Tibial artery (tissue), 4 donors: Measurements from ENCODE around the gene DLG3.

Source experiments
- DNase-seq, 2 donors: peaks; one replicate each; pipeline ENCODE4 v3.0.0-alpha.2; 2019
- H3K27ac ChIP-seq, 2 donors: fragments of 200-600 bp; sonication (generic) in 1 of 2; 1 replicate in 1 of 2; 2 replicates in 1 of 2; pipeline ENCODE4 v1.5.1; 2018 to 2019; ENCODE audit warnings: mild to moderate bottlenecking in 1 of 2
- H3K27me3 ChIP-seq, 2 donors: fragments of 200-600 bp; sonication (generic) in 1 of 2; one replicate each; pipeline versions ENCODE4 v1.5.1 to v1.6.0; 2016 to 2019
- H3K36me3 ChIP-seq, 3 donors: fragments of 200-600 bp; sonication (generic) in 2 of 3; one replicate each; pipeline ENCODE4 v1.5.1; 2016 to 2019; ENCODE audit warnings: mild to moderate bottlenecking in 2 of 3
- H3K4me1 ChIP-seq, 4 donors: fragments of 200-600 bp; sonication (generic) in 2 of 4; 1 replicate in 3 of 4; 2 replicates in 1 of 4; pipeline ENCODE4 v1.5.1; 2016 to 2019
- H3K4me3 ChIP-seq, 2 donors: fragments of 200-600 bp; sonication (generic) in 1 of 2; 1 replicate in 1 of 2; 2 replicates in 1 of 2; pipeline ENCODE4 v1.5.1; 2018 to 2019; ENCODE audit warnings: mild to moderate bottlenecking in 2 of 2
- H3K9me3 ChIP-seq, 3 donors: fragments of 200-600 bp; sonication (generic) in 1 of 3; one replicate each; pipeline ENCODE4 v1.5.1; 2016 to 2019
- intact Hi-C: fragments of 100-400 bp; cut with DNase I; formaldehyde crosslinking; loops from one replicate; pipeline ENCODE4 v1.15.0; 2023; ENCODE audit warnings: low total_unique reads
- TF ChIP-seq, protein P1 (sequence below), 2 experiments: fragments of 200-600 bp in 1 of 2; fragments of 450-650 bp in 1 of 2; IDR thresholded peaks; one replicate each; pipeline ENCODE4 v1.5.1; 2017 to 2019; ENCODE audit warnings: antibody characterized with exemption in 2 of 2, mild to moderate bottlenecking in 1 of 2, moderate library complexity in 1 of 2

The DLG3 gene

DNA sequence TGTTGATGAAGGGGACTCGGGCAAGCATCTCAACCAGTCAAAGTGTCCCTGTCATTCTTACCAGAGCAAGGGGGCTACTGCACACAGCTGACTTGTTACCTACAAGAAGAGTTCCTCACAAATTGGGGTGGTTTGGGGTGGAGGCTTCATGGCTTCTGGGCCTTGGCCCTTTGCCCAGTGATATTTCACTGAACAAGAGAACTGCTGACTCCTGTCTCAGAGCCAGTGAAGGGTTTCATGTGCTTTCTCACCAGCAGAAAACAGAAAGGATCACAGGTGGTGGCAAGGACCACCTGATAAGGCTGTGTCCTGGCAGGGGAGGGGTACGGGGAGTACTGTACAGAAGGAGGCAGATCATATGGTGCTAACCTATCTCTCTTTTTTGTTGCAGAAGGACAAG lies 53.5 kb downstream of the DLG3 start:
- no peak for DNase-seq
- no peak overlapping the region for H3K4me3 ChIP-seq
- TF ChIP-seq, protein P1, sequence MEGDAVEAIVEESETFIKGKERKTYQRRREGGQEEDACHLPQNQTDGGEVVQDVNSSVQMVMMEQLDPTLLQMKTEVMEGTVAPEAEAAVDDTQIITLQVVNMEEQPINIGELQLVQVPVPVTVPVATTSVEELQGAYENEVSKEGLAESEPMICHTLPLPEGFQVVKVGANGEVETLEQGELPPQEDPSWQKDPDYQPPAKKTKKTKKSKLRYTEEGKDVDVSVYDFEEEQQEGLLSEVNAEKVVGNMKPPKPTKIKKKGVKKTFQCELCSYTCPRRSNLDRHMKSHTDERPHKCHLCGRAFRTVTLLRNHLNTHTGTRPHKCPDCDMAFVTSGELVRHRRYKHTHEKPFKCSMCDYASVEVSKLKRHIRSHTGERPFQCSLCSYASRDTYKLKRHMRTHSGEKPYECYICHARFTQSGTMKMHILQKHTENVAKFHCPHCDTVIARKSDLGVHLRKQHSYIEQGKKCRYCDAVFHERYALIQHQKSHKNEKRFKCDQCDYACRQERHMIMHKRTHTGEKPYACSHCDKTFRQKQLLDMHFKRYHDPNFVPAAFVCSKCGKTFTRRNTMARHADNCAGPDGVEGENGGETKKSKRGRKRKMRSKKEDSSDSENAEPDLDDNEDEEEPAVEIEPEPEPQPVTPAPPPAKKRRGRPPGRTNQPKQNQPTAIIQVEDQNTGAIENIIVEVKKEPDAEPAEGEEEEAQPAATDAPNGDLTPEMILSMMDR (IDR thresholded peaks at IDR 0.05) = no peak
- peaks cover 0 to 83% (median 37%) of the 10 kb centered on the region in 3 donors for H3K36me3 ChIP-seq
- H3K4me1 ChIP-seq = no peaks in the 10 kb centered on the region
- intact Hi-C loops = no loop called here
- no peak overlapping the region for H3K27ac ChIP-seq
- no peaks in the 10 kb centered on the region for H3K27me3 ChIP-seq
- H3K9me3 ChIP-seq = no peaks in the 10 kb centered on the region

- DNase-seq = no peak
- Histone ChIP-seq H3K27me3 (no peaks in the 10 kb centered on the region), H3K27ac (no peak overlapping the region), H3K4me1 (no peaks in the 10 kb centered on the region), H3K4me3 (no peak overlapping the region), H3K36me3 (peaks cover 0 to 81% (median 28%) of the 10 kb centered on the region in 3 donors), H3K9me3 (no peaks in the 10 kb centered on the region)
- intact Hi-C loops = loop anchor here (5.0 kb wide), 1 partner anchor 54 kb away; no protein-coding TSS in a partner anchor
- TF ChIP-seq, protein P1 (IDR thresholded peaks at IDR 0.05) = no peak
Measured at GRCh38 chrX:70500826-70501225, 56.2 kb downstream of the DLG3 start.

GRCh38 chrX:70504772-70505450 lies 60.3 kb downstream of the DLG3 start:
- H3K27ac ChIP-seq = no peak overlapping the region
- intact Hi-C loops = loop anchor here (5.0 kb wide), 1 partner anchor 58 kb away; no protein-coding TSS in a partner anchor
- DNase-seq = no peak
- H3K36me3 ChIP-seq = peaks cover 0 to 50% (median 16%) of the 10 kb centered on the region in 3 donors
- no peaks in the 10 kb centered on the region for H3K4me1 ChIP-seq
- TF ChIP-seq, protein P1 (IDR thresholded peaks at IDR 0.05) = no peak
- H3K27me3 ChIP-seq = no peaks in the 10 kb centered on the region
- H3K4me3 ChIP-seq = no peak overlapping the region
- no peaks in the 10 kb centered on the region for H3K9me3 ChIP-seq

GRCh38 chrX:70505451-70505841 lies 60.8 kb downstream of the DLG3 start:
- no peak for DNase-seq
- no peak overlapping the region for H3K27ac ChIP-seq
- H3K9me3 ChIP-seq = no peaks in the 10 kb centered on the region
- TF ChIP-seq, protein P1 (IDR thresholded peaks at IDR 0.05) = no peak
- no peak overlapping the region for H3K4me3 ChIP-seq
- H3K4me1 ChIP-seq = no peaks in the 10 kb centered on the region
- peaks cover 0 to 45% (median 11%) of the 10 kb centered on the region in 3 donors for H3K36me3 ChIP-seq
- H3K27me3 ChIP-seq = no peaks in the 10 kb centered on the region
- intact Hi-C loops = no loop called here

DNA sequence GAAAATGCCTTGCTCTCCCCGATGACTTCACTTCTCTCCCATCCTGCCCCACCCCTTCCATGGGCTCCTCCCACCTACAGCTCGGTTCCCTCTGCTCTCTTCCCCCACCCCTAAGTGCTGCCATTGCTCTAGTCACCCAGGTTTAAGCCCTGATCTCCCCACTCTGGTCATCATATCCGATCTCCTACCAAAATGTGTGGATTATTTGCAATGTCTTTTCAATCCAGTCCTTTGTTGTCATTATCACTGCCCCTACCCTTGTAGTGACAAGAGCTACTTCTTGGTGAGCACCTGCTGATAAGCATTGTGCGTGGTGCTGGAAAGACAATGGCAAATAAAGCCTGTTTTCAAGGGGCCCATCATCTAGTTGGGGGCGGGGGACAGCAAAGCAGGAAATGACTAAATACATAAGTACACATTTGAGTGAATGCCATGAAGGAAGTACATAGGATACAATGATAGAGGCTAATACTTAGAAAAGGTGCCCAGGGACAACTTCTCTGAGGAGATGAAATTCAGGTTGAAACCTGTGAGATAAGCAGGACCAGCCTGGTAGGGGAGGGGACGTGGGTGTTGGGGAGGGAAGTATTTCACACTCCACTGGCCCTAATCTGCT lies 63.8 kb downstream of the DLG3 start:
- DNase-seq = no peak
- Histone ChIP-seq H3K9me3 (no peaks in the 10 kb centered on the region), H3K27ac (no peak overlapping the region), H3K36me3 (peaks cover 0 to 17% (median 0%) of the 10 kb centered on the region in 3 donors), H3K4me3 (no peak overlapping the region), H3K27me3 (no peaks in the 10 kb centered on the region), H3K4me1 (no peaks in the 10 kb centered on the region)
- TF ChIP-seq, protein P1 (IDR thresholded peaks at IDR 0.05) = no peak
- intact Hi-C loops = no loop called here
